IPS DF 6.9 (cell line): ENCODE data around the gene GASK1A.

Source experiments
- DNase-seq: peaks from one replicate; pipeline ENCODE4 v3.0.0-alpha.2; 2013; ENCODE audit warnings: low read depth, low spot score
- H3K27ac ChIP-seq: one replicate; pipeline ENCODE4 v1.5.1; 2013; ENCODE audit warnings: low read length, control low read depth
- H3K27me3 ChIP-seq: 2 replicates; pipeline ENCODE4 v1.6.1; 2013; ENCODE audit warnings: mild to moderate bottlenecking, low read length; ENCODE audit not compliant: control insufficient read depth, insufficient read depth
- H3K36me3 ChIP-seq: 2 replicates; pipeline ENCODE4 v1.6.1; 2013; ENCODE audit warnings: low read length; ENCODE audit not compliant: control insufficient read depth, insufficient read depth
- H3K4me1 ChIP-seq: 2 replicates; pipeline ENCODE4 v1.6.1; 2013; ENCODE audit warnings: low read length; ENCODE audit not compliant: control insufficient read depth, insufficient read depth
- H3K4me3 ChIP-seq: 2 replicates; pipeline ENCODE4 v1.5.1; 2013; ENCODE audit warnings: mild to moderate bottlenecking, low read length
- H3K9me3 ChIP-seq: 2 replicates; pipeline ENCODE4 v1.6.1; 2013; ENCODE audit warnings: low read length, inconsistent platforms; ENCODE audit not compliant: control insufficient read depth, insufficient read depth
- WGBS: extraction: QIAGEN DNeasy Blood & Tissue Kit; methylation state at CpG from one replicate; pipeline ENCODE4 v1.1.7; 2013; ENCODE audit warnings: mixed read lengths, missing lambda C conversion rate; ENCODE audit not compliant: insufficient read length, insufficient coverage; 5-methylcytosine and 5-hydroxymethylcytosine counted together

The GASK1A gene

GRCh38 chr3:42979044-42979972 is at the start of gene GASK1A:
Gene GASK1A, plus strand, starts transcription at chr3:42979311. Its CDS starts 332 bp downstream, at chr3:42979643.
- WGBS, result no CpG with 5 or more reads among the region's 80 CpGs
- Histone ChIP-seq H3K36me3 (no peaks in the 10 kb centered on the region), H3K27ac (no peak within 1 kb of the TSS), H3K4me1 (peaks cover 14% of the 10 kb centered on the region), H3K4me3 (peak within 1 kb of the TSS; percentile 62; the same call in 1 of the 2 replicates), H3K9me3 (no peaks in the 10 kb centered on the region), H3K27me3 (no peaks in the 10 kb centered on the region; the same call in 1 of the 2 replicates)
- DNase-seq, result no peak

- Histone ChIP-seq H3K27me3 (no peaks in the 10 kb centered on the region), H3K9me3 (no peaks in the 10 kb centered on the region), H3K36me3 (no peaks in the 10 kb centered on the region), H3K4me1 (no peaks in the 10 kb centered on the region), H3K4me3 (no peak overlapping the region), H3K27ac (no peak overlapping the region)
- no CpG with 5 or more reads among the region's 5 CpGs for WGBS
- DNase-seq, result no peak
Measured at GRCh38 chr3:42934111-42934510, 45.0 kb upstream of the GASK1A start.

GRCh38 chr3:42934910-42935309 is 44.2 kb upstream of the GASK1A start:
- DNase-seq, result no peak
- Histone ChIP-seq H3K4me3 (no peak overlapping the region), H3K9me3 (no peaks in the 10 kb centered on the region), H3K27me3 (no peaks in the 10 kb centered on the region), H3K4me1 (no peaks in the 10 kb centered on the region), H3K36me3 (no peaks in the 10 kb centered on the region), H3K27ac (no peak overlapping the region)
- no CpG with 5 or more reads among the region's 2 CpGs for WGBS

- DNase-seq, result no peak
- Histone ChIP-seq H3K9me3 (no peaks in the 10 kb centered on the region), H3K4me1 (no peaks in the 10 kb centered on the region), H3K4me3 (no peak overlapping the region), H3K36me3 (no peaks in the 10 kb centered on the region), H3K27me3 (no peaks in the 10 kb centered on the region), H3K27ac (no peak overlapping the region)
- no CpG with 5 or more reads among the region's 1 CpG for WGBS
Measured at GRCh38 chr3:42935472-42935871, 43.6 kb upstream of the GASK1A start.

- Histone ChIP-seq H3K27ac (no peak overlapping the region), H3K4me3 (no peak overlapping the region), H3K9me3 (no peaks in the 10 kb centered on the region), H3K36me3 (no peaks in the 10 kb centered on the region), H3K4me1 (no peaks in the 10 kb centered on the region), H3K27me3 (no peaks in the 10 kb centered on the region)
- DNase-seq, result no peak
- WGBS, result no CpG with 5 or more reads among the region's 43 CpGs
Measured at GRCh38 chr3:42936157-42936981, 42.7 kb upstream of the GASK1A start.

- Histone ChIP-seq H3K4me1 (no peaks in the 10 kb centered on the region), H3K27me3 (no peaks in the 10 kb centered on the region), H3K4me3 (no peak overlapping the region), H3K36me3 (no peaks in the 10 kb centered on the region), H3K9me3 (no peaks in the 10 kb centered on the region), H3K27ac (no peak overlapping the region)
- DNase-seq, result no peak
- WGBS, result no CpG with 5 or more reads among the region's 3 CpGs
Measured at GRCh38 chr3:42937334-42937733, 41.8 kb upstream of the GASK1A start.

- H3K4me1 ChIP-seq, result no peaks in the 10 kb centered on the region
- no peak overlapping the region for H3K27ac ChIP-seq
- H3K36me3 ChIP-seq, result no peaks in the 10 kb centered on the region
- H3K4me3 ChIP-seq, result no peak overlapping the region
- no CpG with 5 or more reads among the region's 1 CpG for WGBS
- no peaks in the 10 kb centered on the region for H3K27me3 ChIP-seq
- no peaks in the 10 kb centered on the region for H3K9me3 ChIP-seq
- DNase-seq, result no peak
Measured at GRCh38 chr3:42942693-42943092, 36.4 kb upstream of the GASK1A start.

- H3K9me3 ChIP-seq, result no peaks in the 10 kb centered on the region
- WGBS, result no CpG with 5 or more reads among the region's 5 CpGs
- no peaks in the 10 kb centered on the region for H3K36me3 ChIP-seq
Measured at GRCh38 chr3:42946050-42946449, 33.1 kb upstream of the GASK1A start.

GRCh38 chr3:42957573-42957972 is 21.5 kb upstream of the GASK1A start:
- H3K27ac ChIP-seq, result no peak overlapping the region
- WGBS, result no CpG with 5 or more reads among the region's 3 CpGs
- no peaks in the 10 kb centered on the region; the same call in 1 of the 2 replicates for H3K27me3 ChIP-seq

More at GRCh38 chr3:42946050-42946449, 33.1 kb upstream of the GASK1A start:
- no peak overlapping the region for H3K4me3 ChIP-seq
- DNase-seq, result no peak
- H3K27me3 ChIP-seq, result no peaks in the 10 kb centered on the region
- no peaks in the 10 kb centered on the region for H3K4me1 ChIP-seq
- no peak overlapping the region for H3K27ac ChIP-seq

GRCh38 chr3:42960282-42960681 is 18.8 kb upstream of the GASK1A start:
- no peaks in the 10 kb centered on the region for H3K9me3 ChIP-seq
- H3K36me3 ChIP-seq, result no peaks in the 10 kb centered on the region
- H3K4me3 ChIP-seq, result no peak overlapping the region
- no peak for DNase-seq
- no peaks in the 10 kb centered on the region; the same call in 1 of the 2 replicates for H3K27me3 ChIP-seq
- H3K4me1 ChIP-seq, result no peaks in the 10 kb centered on the region
- no peak overlapping the region for H3K27ac ChIP-seq
- WGBS, result no CpG with 5 or more reads among the region's 5 CpGs

More at GRCh38 chr3:42957573-42957972, 21.5 kb upstream of the GASK1A start:
- no peak overlapping the region for H3K4me3 ChIP-seq
- no peaks in the 10 kb centered on the region for H3K4me1 ChIP-seq
- no peaks in the 10 kb centered on the region for H3K9me3 ChIP-seq
- DNase-seq, result no peak
- no peaks in the 10 kb centered on the region for H3K36me3 ChIP-seq
